GM13976 (cell line): ENCODE data around the gene NEK7.

Experiments used
- DNase-seq: peaks from one replicate; pipeline ENCODE4 v3.0.0; 2012; ENCODE audit warnings: low spot score
- in situ Hi-C: fragments of 300-500 bp; cut with MboI; formaldehyde crosslinking; loops from one replicate; pipeline ENCODE4 v1.12.0; 2022; ENCODE audit warnings: low sequenced_read_pairs, mixed read lengths, inconsistent platforms; ENCODE audit not compliant: unreplicated experiment
- TF ChIP-seq, protein P1 (sequence below): IDR thresholded peaks from 2 replicates; pipeline ENCODE4 v1.5.1; 2012; ENCODE audit warnings: borderline replicate concordance, mild to moderate bottlenecking; ENCODE audit not compliant: insufficient read depth; ENCODE audit errors: extremely low read depth, missing control alignments, control extremely low read depth

NEK7 gene

GRCh38 chr1:198287916-198288315, 131.1 kb downstream of the NEK7 start:
- TF ChIP-seq, protein P1, sequence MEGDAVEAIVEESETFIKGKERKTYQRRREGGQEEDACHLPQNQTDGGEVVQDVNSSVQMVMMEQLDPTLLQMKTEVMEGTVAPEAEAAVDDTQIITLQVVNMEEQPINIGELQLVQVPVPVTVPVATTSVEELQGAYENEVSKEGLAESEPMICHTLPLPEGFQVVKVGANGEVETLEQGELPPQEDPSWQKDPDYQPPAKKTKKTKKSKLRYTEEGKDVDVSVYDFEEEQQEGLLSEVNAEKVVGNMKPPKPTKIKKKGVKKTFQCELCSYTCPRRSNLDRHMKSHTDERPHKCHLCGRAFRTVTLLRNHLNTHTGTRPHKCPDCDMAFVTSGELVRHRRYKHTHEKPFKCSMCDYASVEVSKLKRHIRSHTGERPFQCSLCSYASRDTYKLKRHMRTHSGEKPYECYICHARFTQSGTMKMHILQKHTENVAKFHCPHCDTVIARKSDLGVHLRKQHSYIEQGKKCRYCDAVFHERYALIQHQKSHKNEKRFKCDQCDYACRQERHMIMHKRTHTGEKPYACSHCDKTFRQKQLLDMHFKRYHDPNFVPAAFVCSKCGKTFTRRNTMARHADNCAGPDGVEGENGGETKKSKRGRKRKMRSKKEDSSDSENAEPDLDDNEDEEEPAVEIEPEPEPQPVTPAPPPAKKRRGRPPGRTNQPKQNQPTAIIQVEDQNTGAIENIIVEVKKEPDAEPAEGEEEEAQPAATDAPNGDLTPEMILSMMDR: no peak
- DNase-seq: no peak
- in situ Hi-C loops: no loop called here

- TF ChIP-seq, protein P1: no peak
- DNase-seq: no peak
- in situ Hi-C loops: no loop called here
Observed at GRCh38 chr1:198290089-198290683, 133.4 kb downstream of the NEK7 start.

DNA sequence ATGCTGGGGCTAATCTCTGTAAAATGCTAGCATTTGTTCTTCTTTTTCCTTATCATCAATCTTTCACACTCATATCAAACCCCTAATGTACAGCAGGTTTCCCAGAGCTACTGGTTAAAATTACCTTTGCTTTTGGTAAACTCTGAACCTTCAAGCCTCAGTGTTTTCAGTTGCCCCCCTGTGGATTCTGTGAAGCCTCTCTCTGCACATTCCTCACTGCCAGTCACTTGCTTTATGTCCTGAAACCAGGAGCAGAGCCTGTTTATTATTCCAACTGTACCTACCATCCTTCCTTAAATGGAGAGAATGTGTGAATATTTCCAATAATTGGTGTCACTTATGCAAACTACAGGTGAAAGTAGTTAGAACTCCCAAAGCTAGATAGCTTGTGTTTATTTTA, 134.2 kb downstream of the NEK7 start:
- in situ Hi-C loops: no loop called here
- no peak for DNase-seq
- TF ChIP-seq, protein P1: no peak

DNA sequence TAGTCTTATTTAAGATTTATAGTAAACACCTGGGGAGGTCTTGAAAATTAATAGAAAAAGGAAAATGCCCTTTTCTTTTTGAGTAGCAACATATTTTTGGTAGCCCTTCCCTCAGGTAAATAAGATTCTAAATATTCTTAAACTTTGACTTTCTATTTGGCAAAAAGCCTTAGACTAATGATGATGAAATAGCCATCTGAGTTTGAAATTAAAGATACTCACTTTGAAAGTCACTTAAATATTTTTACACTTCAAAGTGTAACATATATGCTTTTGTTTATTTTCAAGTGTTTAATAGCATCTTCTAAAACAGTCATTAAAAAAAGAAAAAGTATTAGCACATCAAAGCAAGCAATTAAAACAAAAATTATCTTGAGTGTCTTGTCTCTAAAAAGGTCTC, 135.1 kb downstream of the NEK7 start:
- TF ChIP-seq, protein P1: no peak
- in situ Hi-C loops: no loop called here
- no peak for DNase-seq

DNA sequence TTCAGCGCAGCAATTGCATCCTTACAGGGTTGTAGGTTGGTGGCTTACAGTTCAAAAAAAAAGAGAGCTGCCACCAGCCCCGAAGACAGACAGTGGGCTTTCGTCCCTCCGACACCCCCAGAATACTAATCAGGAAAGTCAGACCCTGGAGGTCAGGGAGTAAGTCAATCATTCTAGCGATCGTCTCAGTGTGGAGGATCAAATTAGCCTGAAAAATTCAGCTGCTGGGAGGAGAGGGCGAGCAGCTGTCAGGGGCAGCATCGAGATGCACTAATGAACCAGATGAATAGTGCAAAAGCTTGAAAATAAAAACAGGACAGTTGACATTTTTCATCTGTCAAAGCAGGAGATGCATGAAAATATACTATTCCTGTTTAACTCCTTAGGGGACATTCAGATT, 138.4 kb downstream of the NEK7 start:
- DNase-seq: no peak
- in situ Hi-C loops: no loop called here

GRCh38 chr1:198295971-198296370, 139.2 kb downstream of the NEK7 start:
- no peak for DNase-seq
- TF ChIP-seq, protein P1: no peak
- in situ Hi-C loops: no loop called here

More for the DNA sequence above, 138.4 kb downstream of the NEK7 start:
- TF ChIP-seq, protein P1: no peak
